ENCODE data around the gene PGBD2.

The PGBD2 gene

GRCh38 chr1:248894837-248895236 is 11.2 kb upstream of the PGBD2 start:
- Histone ChIP-seq H3K27me3 (replicated peaks; ENCODE audit: control insufficient read depth, insufficient read depth, low read length) (no peaks in the 10 kb centered on the region), H3K36me3 (ENCODE audit: control insufficient read depth, insufficient read depth, low read length) (no peaks in the 10 kb centered on the region), H3K4me3 (replicated peaks; ENCODE audit: low read depth, low read length) (no peak overlapping the region)
- no peak for TF ChIP-seq CTCF (IDR thresholded peaks at IDR 0.05; ENCODE audit: insufficient read depth, low read length, poor library complexity, severe bottlenecking)
- no peak for DNase-seq (ENCODE audit: extremely low read depth, insufficient read length)

- no peaks in the 10 kb centered on the region for H3K27me3 ChIP-seq (replicated peaks; ENCODE audit: control insufficient read depth, insufficient read depth, low read length)
- H3K4me3 ChIP-seq (replicated peaks; ENCODE audit: low read depth, low read length), result no peak overlapping the region
- TF ChIP-seq CTCF (IDR thresholded peaks at IDR 0.05; ENCODE audit: insufficient read depth, low read length, poor library complexity, severe bottlenecking), result no peak
- no peak for DNase-seq (ENCODE audit: extremely low read depth, insufficient read length)
- H3K36me3 ChIP-seq (ENCODE audit: control insufficient read depth, insufficient read depth, low read length), result no peaks in the 10 kb centered on the region
Observed at GRCh38 chr1:248897412-248898337, 8.4 kb upstream of the PGBD2 start.

- Histone ChIP-seq H3K36me3 (ENCODE audit: control insufficient read depth, insufficient read depth, low read length) (no peaks in the 10 kb centered on the region), H3K4me3 (replicated peaks; ENCODE audit: low read depth, low read length) (no peak overlapping the region), H3K27me3 (replicated peaks; ENCODE audit: control insufficient read depth, insufficient read depth, low read length) (no peaks in the 10 kb centered on the region)
- DNase-seq (ENCODE audit: extremely low read depth, insufficient read length), result no peak
- no peak for TF ChIP-seq CTCF (IDR thresholded peaks at IDR 0.05; ENCODE audit: insufficient read depth, low read length, poor library complexity, severe bottlenecking)
Observed at GRCh38 chr1:248900637-248901036, 5.4 kb upstream of the PGBD2 start.

GRCh38 chr1:248901578-248901977 is 4.5 kb upstream of the PGBD2 start:
- no peak overlapping the region for H3K4me3 ChIP-seq (replicated peaks; ENCODE audit: low read depth, low read length)
- DNase-seq (ENCODE audit: extremely low read depth, insufficient read length), result no peak
- TF ChIP-seq CTCF (IDR thresholded peaks at IDR 0.05; ENCODE audit: insufficient read depth, low read length, poor library complexity, severe bottlenecking), result no peak

GRCh38 chr1:248904437-248905216 is 1.4 kb upstream of the PGBD2 start:
- H3K27me3 ChIP-seq (replicated peaks; ENCODE audit: control insufficient read depth, insufficient read depth, low read length), result no peaks in the 10 kb centered on the region
- TF ChIP-seq CTCF (IDR thresholded peaks at IDR 0.05; ENCODE audit: insufficient read depth, low read length, poor library complexity, severe bottlenecking), result no peak
- no peak overlapping the region for H3K4me3 ChIP-seq (replicated peaks; ENCODE audit: low read depth, low read length)
- H3K36me3 ChIP-seq (ENCODE audit: control insufficient read depth, insufficient read depth, low read length), result no peaks in the 10 kb centered on the region
- DNase-seq (ENCODE audit: extremely low read depth, insufficient read length), result no peak

More at GRCh38 chr1:248901578-248901977, 4.5 kb upstream of the PGBD2 start:
- H3K36me3 ChIP-seq (ENCODE audit: control insufficient read depth, insufficient read depth, low read length), result no peaks in the 10 kb centered on the region
- no peaks in the 10 kb centered on the region for H3K27me3 ChIP-seq (replicated peaks; ENCODE audit: control insufficient read depth, insufficient read depth, low read length)
